IMR-90 (cell line): ENCODE measurements around the gene RAD51B. TPM values are rescaled to one million over a fixed set of nuclear protein-coding genes. Genes with fewer than 3 reads are reported as not detected.

Experiments
- ATAC-seq: fragments of 200-7000 bp; cut with Tn5 transposase; 2 replicates; pipeline ENCODE4 v1.9.1; 2020; ENCODE audit warnings: low read depth, mild to moderate bottlenecking, moderate library complexity
- BruUV-seq: library from RNA; stranded (reverse); fragments of 400-500 nt; replicated peaks from 2 replicates; lab custom pipeline; 2021; lab: Mats Ljungman, UMichigan
- CTCF ChIA-PET: fragments of 300-600 bp; formaldehyde crosslinking; extraction: SDS; loops from one replicate; lab custom pipeline; 2021; ENCODE audit warnings: antibody characterized with exemption; lab: Yijun Ruan, JAX
- POLR2A ChIA-PET: fragments of 300-600 bp; sonication (Branson Sonifier 250); formaldehyde crosslinking; loops from one replicate; lab custom pipeline; 2022; ENCODE audit warnings: antibody characterized with exemption; ENCODE audit not compliant: unreplicated experiment; lab: Charles Lee
- DNase-seq: peaks from one replicate; pipeline ENCODE4 v3.0.0; 2013
- H2AFZ ChIP-seq: replicated peaks from 2 replicates; pipeline ENCODE3; 2013; ENCODE audit warnings: low read length, mild to moderate bottlenecking; ENCODE audit not compliant: poor library complexity
- H2AK5ac ChIP-seq: 2 replicates; pipeline ENCODE4 v1.6.1; 2013; ENCODE audit warnings: low read depth, low read length, inconsistent platforms
- H2AK9ac ChIP-seq: replicated peaks from 2 replicates; pipeline ENCODE3; 2013; ENCODE audit warnings: mild to moderate bottlenecking, low read depth, low read length, moderate library complexity; ENCODE audit not compliant: poor library complexity
- H2BK120ac ChIP-seq: 2 replicates; pipeline ENCODE4 v1.6.1; 2013; ENCODE audit warnings: low read depth, low read length, inconsistent platforms
- H2BK15ac ChIP-seq: 3 replicates; pipeline ENCODE4 v1.6.1; 2013; ENCODE audit warnings: low read depth, low read length, inconsistent platforms
- H2BK20ac ChIP-seq: 2 replicates; pipeline ENCODE4 v1.6.1; 2013; ENCODE audit warnings: low read depth, mild to moderate bottlenecking, inconsistent platforms, low read length, moderate library complexity
- H2BK5ac ChIP-seq: 2 replicates; pipeline ENCODE4 v1.6.1; 2013; ENCODE audit warnings: mild to moderate bottlenecking, low read depth, low read length, inconsistent platforms; ENCODE audit not compliant: poor library complexity, severe bottlenecking
- H3K14ac ChIP-seq: replicated peaks from 2 replicates; pipeline ENCODE4 v1.6.1; 2013; ENCODE audit warnings: low read depth, low read length, inconsistent platforms
- H3K18ac ChIP-seq: 2 replicates; pipeline ENCODE4 v1.6.1; 2013; ENCODE audit warnings: low read depth, low read length, control low read depth
- H3K23ac ChIP-seq: 2 replicates; pipeline ENCODE4 v1.6.1; 2013; ENCODE audit warnings: low read depth, low read length, inconsistent platforms
- H3K27ac ChIP-seq: 2 replicates; pipeline ENCODE4 v1.5.1; 2013; ENCODE audit warnings: mild to moderate bottlenecking, control low read depth, low read length; ENCODE audit not compliant: insufficient read depth
- H3K27me3 ChIP-seq: 2 replicates; pipeline ENCODE4 v1.6.1; 2013; ENCODE audit warnings: low read length; ENCODE audit not compliant: control insufficient read depth, insufficient read depth
- H3K36me3 ChIP-seq: 2 replicates; pipeline ENCODE4 v1.6.1; 2013; ENCODE audit warnings: low read length, mixed read lengths; ENCODE audit not compliant: control insufficient read depth, insufficient read depth
- H3K4ac ChIP-seq: 2 replicates; pipeline ENCODE4 v1.6.1; 2013; ENCODE audit warnings: low read depth, low read length, inconsistent platforms
- H3K4me1 ChIP-seq: 2 replicates; pipeline ENCODE4 v1.6.1; 2013; ENCODE audit warnings: low read length, mixed read lengths; ENCODE audit not compliant: control insufficient read depth, insufficient read depth
- H3K4me2 ChIP-seq: 2 replicates; pipeline ENCODE4 v1.6.1; 2013; ENCODE audit warnings: low read depth, mild to moderate bottlenecking, control low read depth, low read length, moderate library complexity
- H3K4me3 ChIP-seq: 2 replicates; pipeline ENCODE4 v1.5.1; 2013; ENCODE audit warnings: low read depth, mild to moderate bottlenecking, control low read depth, low read length, moderate library complexity; ENCODE audit not compliant: insufficient read depth
- H3K56ac ChIP-seq: 2 replicates; pipeline ENCODE4 v1.6.1; 2013; ENCODE audit warnings: low read length, inconsistent platforms; ENCODE audit not compliant: insufficient read depth; ENCODE audit errors: extremely low read depth
- H3K79me1 ChIP-seq, 2 experiments: 2 replicates each; pipeline ENCODE4 v1.6.1; 2013; ENCODE audit warnings: low read length in 2 of 2, inconsistent platforms in 1 of 2, low read depth in 1 of 2
- H3K9ac ChIP-seq: 2 replicates; pipeline ENCODE4 v1.6.1; 2013; ENCODE audit warnings: low read depth, low read length, control low read depth
- H3K9me1 ChIP-seq: 2 replicates; pipeline ENCODE4 v1.6.1; 2013; ENCODE audit warnings: low read length, inconsistent platforms; ENCODE audit not compliant: insufficient read depth
- H3K9me3 ChIP-seq: 2 replicates; pipeline ENCODE4 v1.6.1; 2013; ENCODE audit warnings: low read length; ENCODE audit not compliant: control insufficient read depth, insufficient read depth
- H4K20me1 ChIP-seq: 2 replicates; pipeline ENCODE4 v1.6.1; 2013; ENCODE audit warnings: low read length, inconsistent platforms; ENCODE audit not compliant: insufficient read depth
- H4K5ac ChIP-seq: 2 replicates; pipeline ENCODE4 v1.6.1; 2013; ENCODE audit warnings: mild to moderate bottlenecking, low read depth, low read length, control low read depth
- H4K8ac ChIP-seq, 2 experiments: 2 replicates each; pipeline ENCODE4 v1.6.1; 2013; ENCODE audit warnings: low read depth in 2 of 2, low read length in 2 of 2, control low read depth in 1 of 2, inconsistent platforms in 1 of 2
- H4K91ac ChIP-seq: 2 replicates; pipeline ENCODE4 v1.6.1; 2013; ENCODE audit warnings: low read depth, low read length, inconsistent platforms; ENCODE audit not compliant: insufficient read depth
- CTCF ChIP-seq: conservative IDR thresholded peaks from 2 replicates; pipeline ENCODE4 v1.5.1; 2012; ENCODE audit warnings: mild to moderate bottlenecking, low read depth, low read length, improper control_type of control experiment
- USF2 ChIP-seq: fragments of 150-350 bp; IDR thresholded peaks from 2 replicates; pipeline ENCODE4 v1.6.1; 2017; ENCODE audit warnings: mild to moderate bottlenecking, antibody characterized with exemption, low read length, low read depth
- WGBS, 2 experiments: methylation state at CpG; one replicate each; pipeline versions ENCODE4 v1.1.5 to v1.1.7; 2013; ENCODE audit warnings: missing lambda C conversion rate in 2 of 2; ENCODE audit not compliant: insufficient read length in 1 of 2; ENCODE audit errors: extremely low coverage in 2 of 2; 5-methylcytosine and 5-hydroxymethylcytosine counted together
- dilution Hi-C: fragments of 300-500 bp; cut with HindIII; formaldehyde crosslinking; loops from one replicate; pipeline ENCODE4 v1.14.3; 2018; ENCODE audit warnings: low sequenced_read_pairs; ENCODE audit not compliant: unreplicated experiment
- in situ Hi-C: fragments of 300-500 bp; cut with MboI; formaldehyde crosslinking; loops from 3 replicates; pipeline ENCODE4 v1.14.3; 2019; ENCODE audit warnings: low sequenced_read_pairs, inconsistent platforms, mixed read lengths
- intact Hi-C: fragments of 100-400 bp; cut with micrococcal nuclease; formaldehyde crosslinking; loops from 2 replicates; pipeline ENCODE4 v1.10.0; 2022
- polyA plus RNA-seq, 3 experiments: library from polyadenylated mRNA; depleted of rRNA; stranded (reverse); fragments of >200 nt; gene quantifications; 2 replicates each; pipeline ENCODE4 v1.2.3, GENCODE V29; 2012; ENCODE audit warnings: low replicate concordance in 1 of 3
- total RNA-seq: library from RNA; depleted of rRNA; stranded (reverse); fragments of >200 nt; gene quantifications from 2 replicates; pipeline ENCODE4 v1.2.3, GENCODE V29; 2012

The RAD51B gene
- total and polyA plus RNA-seq, 2 of the 4 experiments (the other 2 are of a cell fraction) = 5.1 to 18.8 TPM

- ChIA-PET POLR2A (no interaction called here), CTCF (interaction anchor here (0.8 kb wide), 1 partner anchor 32 kb away, joined by 5 read pairs; no protein-coding TSS in a partner anchor)
- intact Hi-C loops = no loop called here
Measured at GRCh38 chr14:68216079-68216478, 396.5 kb downstream of the RAD51B start.

More at GRCh38 chr14:68216079-68216478, 396.5 kb downstream of the RAD51B start:
- BruUV-seq = no TSS peak
- Histone ChIP-seq H3K9ac (no peak overlapping the region), H3K56ac (no peak overlapping the region), H3K27me3 (no peaks in the 10 kb centered on the region), H4K20me1 (no peaks in the 10 kb centered on the region; the same call in 1 of the 2 replicates), H3K9me1 (peaks cover 5% of the 10 kb centered on the region; the same call in 1 of the 2 replicates), H2AFZ (no peak overlapping the region), H4K91ac (no peak overlapping the region), H4K8ac (no peak overlapping the region), H2BK15ac (no peak overlapping the region), H2AK9ac (no peak overlapping the region), H2BK120ac (no peak overlapping the region), H2AK5ac (no peak overlapping the region), H3K36me3 (no peaks in the 10 kb centered on the region), H2BK5ac (no peak overlapping the region), H3K4ac (no peak overlapping the region), H3K14ac (no peak overlapping the region), H3K4me1 (peaks cover 6% of the 10 kb centered on the region), H3K9me3 (no peaks in the 10 kb centered on the region), H3K27ac (no peak overlapping the region), H3K4me3 (no peak overlapping the region), H2BK20ac (no peak overlapping the region), H3K4me2 (no peak overlapping the region), H3K79me1 (0 out of 4 replicates have a peak, but pooled peaks cover 0 to 3% of the 10 kb centered on the region in 2 experiments), H3K23ac (no peak overlapping the region), H4K5ac (no peak overlapping the region), H3K18ac (no peak overlapping the region)
- in situ Hi-C loops = no loop called here
- ATAC-seq = no peak
- WGBS, 2 experiments = no CpG with 5 or more reads among the region's 3 CpGs
- no peak for DNase-seq
- TF ChIP-seq CTCF = no peak
- TF ChIP-seq USF2 = no peak
- dilution Hi-C loops = no loop called here
